ENCODE results near the gene ETS1.

ETS1 gene

DNA sequence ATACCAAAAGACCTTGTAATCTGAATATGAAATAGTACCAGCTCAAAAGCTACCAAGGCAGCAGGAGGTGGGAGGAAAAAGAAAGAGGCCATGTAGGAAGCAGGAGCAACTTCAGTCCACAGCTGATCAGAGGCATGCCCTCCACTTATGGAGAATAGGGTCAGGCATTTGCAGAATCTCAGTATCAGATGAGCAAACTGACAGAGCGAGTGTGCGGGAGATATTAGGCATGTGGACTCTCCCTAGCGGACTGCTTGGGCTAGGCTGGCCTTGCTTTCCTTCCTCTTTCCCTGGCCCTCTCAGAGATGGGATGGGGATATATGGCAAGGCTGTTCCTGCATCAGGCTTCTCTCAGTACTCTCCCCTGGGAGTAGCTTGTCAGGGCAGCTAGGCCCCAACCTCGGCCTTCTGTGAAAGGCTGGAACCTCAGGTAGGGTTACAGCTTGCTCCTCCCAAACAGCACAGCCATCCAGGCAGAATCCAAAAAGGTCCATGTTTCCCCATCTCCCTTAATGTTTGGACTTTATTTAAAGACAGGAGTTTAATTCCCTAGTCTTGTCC, 37.0 kb downstream of the ETS1 start:
- Histone ChIP-seq H3K4me3 (ENCODE audit: low read depth, low read length) (no peak overlapping the region), H3K9me3 (ENCODE audit: control insufficient read depth, insufficient read depth, low read length) (no peaks in the 10 kb centered on the region), H3K4me1 (ENCODE audit: control insufficient read depth, insufficient read depth, low read length) (peaks cover 16% of the 10 kb centered on the region), H3K9ac (ENCODE audit: low read depth, low read length) (no peak overlapping the region), H3K36me3 (ENCODE audit: control insufficient read depth, insufficient read depth, low read length) (peaks cover 24% of the 10 kb centered on the region), H3K27ac (ENCODE audit: low read depth, low read length) (no peak overlapping the region), H3K27me3 (ENCODE audit: control insufficient read depth, insufficient read depth, low read length) (peaks cover 74% of the 10 kb centered on the region)

DNA sequence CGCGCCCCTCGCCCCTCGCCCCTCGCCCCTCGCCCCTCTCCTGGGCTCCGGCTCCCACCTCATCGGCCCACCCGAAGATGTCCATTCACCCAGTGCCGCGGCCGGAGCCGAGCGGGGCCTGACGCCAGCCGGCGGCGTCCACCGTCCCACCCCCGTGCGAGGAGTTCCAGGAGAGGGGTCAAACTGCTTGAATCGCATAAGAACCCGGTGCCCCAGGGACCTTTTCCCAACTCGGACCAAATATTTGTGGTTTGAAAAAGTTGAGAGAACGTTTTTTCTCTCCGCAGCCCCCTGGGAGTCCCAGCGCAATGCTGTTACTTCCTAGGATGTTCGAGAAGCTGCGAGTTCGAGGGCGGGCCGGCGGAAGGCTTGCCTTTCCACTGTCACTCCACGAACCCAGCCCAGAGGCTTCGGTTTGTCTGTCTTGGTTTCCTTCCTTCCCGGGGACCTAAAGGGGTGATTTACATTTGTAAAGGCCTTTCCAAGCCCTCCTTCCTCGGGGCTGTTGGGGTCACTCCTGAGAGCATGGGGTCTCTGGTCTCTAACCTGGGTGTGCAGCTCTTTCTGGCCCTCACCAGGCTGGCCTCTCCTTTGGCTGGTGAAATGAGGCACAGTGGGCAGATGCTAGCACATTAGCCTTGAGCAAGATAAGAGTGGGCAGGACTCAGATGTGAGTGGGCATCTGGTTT, 38.0 kb downstream of the ETS1 start:
- Histone ChIP-seq H3K36me3 (ENCODE audit: control insufficient read depth, insufficient read depth, low read length) (peaks cover 15% of the 10 kb centered on the region; the same call in 1 of the 2 replicates), H3K27me3 (ENCODE audit: control insufficient read depth, insufficient read depth, low read length) (peaks cover 74% of the 10 kb centered on the region), H3K9ac (ENCODE audit: low read depth, low read length) (no peak overlapping the region), H3K4me1 (ENCODE audit: control insufficient read depth, insufficient read depth, low read length) (peaks cover 20% of the 10 kb centered on the region), H3K9me3 (ENCODE audit: control insufficient read depth, insufficient read depth, low read length) (no peaks in the 10 kb centered on the region), H3K27ac (ENCODE audit: low read depth, low read length) (no peak overlapping the region), H3K4me3 (ENCODE audit: low read depth, low read length) (peak overlapping the region; percentile 52)

GRCh38 chr11:128548649-128549255, 38.6 kb downstream of the ETS1 start:
- H3K4me1 ChIP-seq (ENCODE audit: control insufficient read depth, insufficient read depth, low read length): peaks cover 21% of the 10 kb centered on the region
- peaks cover 74% of the 10 kb centered on the region for H3K27me3 ChIP-seq (ENCODE audit: control insufficient read depth, insufficient read depth, low read length)
- no peak overlapping the region for H3K9ac ChIP-seq (ENCODE audit: low read depth, low read length)
- H3K27ac ChIP-seq (ENCODE audit: low read depth, low read length): no peak overlapping the region
- H3K36me3 ChIP-seq (ENCODE audit: control insufficient read depth, insufficient read depth, low read length): peaks cover 14% of the 10 kb centered on the region; the same call in 1 of the 2 replicates
- H3K9me3 ChIP-seq (ENCODE audit: control insufficient read depth, insufficient read depth, low read length): no peaks in the 10 kb centered on the region
- H3K4me3 ChIP-seq (ENCODE audit: low read depth, low read length): peak overlapping the region; percentile 52

DNA sequence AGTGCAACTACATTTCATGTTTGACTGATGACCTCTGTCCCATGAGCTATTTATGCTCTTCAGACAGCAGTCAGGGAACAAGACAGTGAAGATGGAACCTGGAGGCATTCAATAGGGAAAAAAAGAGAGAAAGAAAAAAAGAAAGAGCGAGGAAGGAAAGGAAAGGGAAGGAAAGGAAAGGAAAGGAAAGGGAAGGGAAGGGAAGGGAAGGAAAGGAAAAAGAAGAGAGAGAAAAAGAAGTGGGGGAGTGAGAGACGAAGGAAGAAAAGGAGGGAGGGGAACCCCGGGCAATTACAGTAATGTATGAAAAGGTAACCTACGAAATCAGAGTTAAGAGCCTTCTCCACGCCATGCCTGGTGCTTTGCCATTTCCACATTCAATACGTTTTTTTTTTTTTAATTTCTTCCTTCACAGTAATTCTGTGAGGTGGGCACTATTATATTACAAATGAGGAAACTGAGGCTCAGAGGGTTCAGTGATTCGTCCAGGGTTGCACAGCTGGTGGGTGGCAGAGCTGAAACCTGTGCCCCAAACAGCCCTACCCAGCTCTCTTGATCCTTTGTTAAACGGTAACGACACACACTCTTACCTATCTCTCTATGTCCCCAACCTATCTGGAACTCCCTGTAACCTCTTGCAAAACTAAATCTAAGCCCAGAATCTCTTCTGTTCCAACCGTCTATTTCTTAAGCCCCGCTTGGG, 39.3 kb downstream of the ETS1 start:
- Histone ChIP-seq H3K4me1 (ENCODE audit: control insufficient read depth, insufficient read depth, low read length) (peaks cover 21% of the 10 kb centered on the region), H3K27ac (ENCODE audit: low read depth, low read length) (no peak overlapping the region), H3K4me3 (ENCODE audit: low read depth, low read length) (peak overlapping the region; percentile 52), H3K9me3 (ENCODE audit: control insufficient read depth, insufficient read depth, low read length) (no peaks in the 10 kb centered on the region), H3K36me3 (ENCODE audit: control insufficient read depth, insufficient read depth, low read length) (peaks cover 14% of the 10 kb centered on the region; the same call in 1 of the 2 replicates), H3K9ac (ENCODE audit: low read depth, low read length) (no peak overlapping the region), H3K27me3 (ENCODE audit: control insufficient read depth, insufficient read depth, low read length) (peaks cover 71% of the 10 kb centered on the region)

- Histone ChIP-seq H3K4me1 (ENCODE audit: control insufficient read depth, insufficient read depth, low read length) (peaks cover 21% of the 10 kb centered on the region), H3K9me3 (ENCODE audit: control insufficient read depth, insufficient read depth, low read length) (no peaks in the 10 kb centered on the region), H3K27ac (ENCODE audit: low read depth, low read length) (no peak overlapping the region), H3K27me3 (ENCODE audit: control insufficient read depth, insufficient read depth, low read length) (peaks cover 59% of the 10 kb centered on the region), H3K4me3 (ENCODE audit: low read depth, low read length) (no peak overlapping the region), H3K36me3 (ENCODE audit: control insufficient read depth, insufficient read depth, low read length) (peaks cover 2% of the 10 kb centered on the region; the same call in 1 of the 2 replicates), H3K9ac (ENCODE audit: low read depth, low read length) (no peak overlapping the region)
Measured at GRCh38 chr11:128546916-128547315, 40.4 kb downstream of the ETS1 start.

- peaks cover 7% of the 10 kb centered on the region for H3K4me1 ChIP-seq (ENCODE audit: control insufficient read depth, insufficient read depth, low read length)
- H3K36me3 ChIP-seq (ENCODE audit: control insufficient read depth, insufficient read depth, low read length): no peaks in the 10 kb centered on the region
- no peaks in the 10 kb centered on the region for H3K9me3 ChIP-seq (ENCODE audit: control insufficient read depth, insufficient read depth, low read length)
- H3K27ac ChIP-seq (ENCODE audit: low read depth, low read length): no peak overlapping the region
- H3K9ac ChIP-seq (ENCODE audit: low read depth, low read length): no peak overlapping the region
- no peak overlapping the region for H3K4me3 ChIP-seq (ENCODE audit: low read depth, low read length)
- H3K27me3 ChIP-seq (ENCODE audit: control insufficient read depth, insufficient read depth, low read length): peaks cover 38% of the 10 kb centered on the region
Measured at GRCh38 chr11:128544471-128545051, 42.8 kb downstream of the ETS1 start.

DNA sequence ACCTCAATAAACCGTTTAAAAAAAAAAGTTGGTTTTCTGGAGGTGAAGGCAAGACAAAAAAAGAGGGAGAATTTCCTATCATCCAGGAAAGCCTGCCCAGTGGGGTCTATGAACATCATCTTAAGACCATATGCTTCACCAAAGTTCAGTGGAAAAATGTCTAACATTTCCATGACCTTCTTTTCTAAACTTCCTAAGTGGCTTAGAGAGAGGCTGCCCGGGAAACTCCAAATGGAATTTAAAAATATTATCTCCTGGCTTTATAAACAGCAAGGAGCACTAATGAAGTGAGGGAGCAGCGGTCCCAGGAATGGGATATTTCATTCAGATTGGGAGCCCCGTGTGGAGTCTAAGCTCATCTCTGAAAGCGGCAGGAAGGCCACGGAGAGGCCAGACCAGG, 46.9 kb downstream of the ETS1 start:
- no peaks in the 10 kb centered on the region for H3K36me3 ChIP-seq (ENCODE audit: control insufficient read depth, insufficient read depth, low read length)
- H3K27me3 ChIP-seq (ENCODE audit: control insufficient read depth, insufficient read depth, low read length): 0 out of 2 replicates have a peak, but pooled peaks cover 8% of the 10 kb centered on the region
- H3K27ac ChIP-seq (ENCODE audit: low read depth, low read length): no peak overlapping the region
- H3K4me1 ChIP-seq (ENCODE audit: control insufficient read depth, insufficient read depth, low read length): peaks cover 5% of the 10 kb centered on the region
- H3K9me3 ChIP-seq (ENCODE audit: control insufficient read depth, insufficient read depth, low read length): no peaks in the 10 kb centered on the region
- H3K4me3 ChIP-seq (ENCODE audit: low read depth, low read length): no peak overlapping the region
- H3K9ac ChIP-seq (ENCODE audit: low read depth, low read length): no peak overlapping the region

- Histone ChIP-seq H3K9me3 (ENCODE audit: control insufficient read depth, insufficient read depth, low read length) (no peaks in the 10 kb centered on the region), H3K9ac (ENCODE audit: low read depth, low read length) (no peak overlapping the region), H3K27ac (ENCODE audit: low read depth, low read length) (no peak overlapping the region), H3K27me3 (ENCODE audit: control insufficient read depth, insufficient read depth, low read length) (peaks cover 21% of the 10 kb centered on the region), H3K4me1 (ENCODE audit: control insufficient read depth, insufficient read depth, low read length) (peaks cover 25% of the 10 kb centered on the region), H3K36me3 (ENCODE audit: control insufficient read depth, insufficient read depth, low read length) (no peaks in the 10 kb centered on the region), H3K4me3 (ENCODE audit: low read depth, low read length) (no peak overlapping the region)
Measured at GRCh38 chr11:128536506-128536905, 50.9 kb downstream of the ETS1 start.

DNA sequence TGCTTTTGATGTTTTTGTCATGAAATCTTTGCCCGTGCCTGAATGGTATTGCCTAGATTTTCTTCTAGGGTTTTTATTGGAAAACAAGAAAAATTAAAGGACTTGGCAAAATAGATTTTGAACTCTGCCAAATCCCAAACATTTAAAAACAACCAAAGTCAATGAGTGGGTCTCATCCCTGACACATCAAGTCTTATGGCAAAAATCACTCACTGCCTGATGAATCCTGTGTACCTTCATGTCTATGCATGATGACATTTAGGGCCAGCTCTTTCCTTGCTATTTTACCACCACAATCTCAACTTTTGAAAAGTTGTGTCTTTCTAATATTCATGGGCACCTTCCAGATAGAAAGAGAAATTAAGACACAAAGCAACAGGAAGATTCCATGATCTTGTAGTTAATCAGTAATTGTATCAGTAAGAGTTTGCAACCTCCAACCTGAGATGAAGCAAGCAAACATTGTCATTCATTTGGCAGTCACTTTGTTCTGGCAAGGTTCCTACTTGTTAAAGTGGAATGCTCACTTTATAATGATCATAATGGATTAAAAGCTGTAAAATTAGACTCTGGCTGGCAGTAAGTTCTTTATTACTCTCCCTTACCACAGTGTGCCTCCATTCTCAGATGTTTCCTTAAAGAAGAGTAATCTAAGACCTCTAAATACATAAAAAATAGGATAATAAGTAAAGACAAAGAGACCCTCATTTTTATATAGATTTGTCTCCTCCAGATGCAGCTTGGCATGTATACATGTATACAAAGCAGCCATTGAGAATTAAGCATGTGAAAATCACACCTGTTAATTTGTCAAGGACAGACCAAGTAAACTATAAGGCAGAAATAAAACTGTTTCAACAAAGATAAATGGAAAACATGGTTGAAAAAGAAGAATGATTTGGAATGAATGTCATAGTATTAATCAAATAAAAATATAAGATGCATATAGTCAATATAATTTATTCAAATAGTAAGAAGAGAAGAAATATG, 51.6 kb downstream of the ETS1 start:
- H3K4me3 ChIP-seq (ENCODE audit: low read depth, low read length): no peak overlapping the region
- peaks cover 29% of the 10 kb centered on the region for H3K27me3 ChIP-seq (ENCODE audit: control insufficient read depth, insufficient read depth, low read length)
- peaks cover 25% of the 10 kb centered on the region for H3K4me1 ChIP-seq (ENCODE audit: control insufficient read depth, insufficient read depth, low read length)
- H3K9ac ChIP-seq (ENCODE audit: low read depth, low read length): no peak overlapping the region
- no peak overlapping the region for H3K27ac ChIP-seq (ENCODE audit: low read depth, low read length)
- H3K36me3 ChIP-seq (ENCODE audit: control insufficient read depth, insufficient read depth, low read length): no peaks in the 10 kb centered on the region
- no peaks in the 10 kb centered on the region for H3K9me3 ChIP-seq (ENCODE audit: control insufficient read depth, insufficient read depth, low read length)

DNA sequence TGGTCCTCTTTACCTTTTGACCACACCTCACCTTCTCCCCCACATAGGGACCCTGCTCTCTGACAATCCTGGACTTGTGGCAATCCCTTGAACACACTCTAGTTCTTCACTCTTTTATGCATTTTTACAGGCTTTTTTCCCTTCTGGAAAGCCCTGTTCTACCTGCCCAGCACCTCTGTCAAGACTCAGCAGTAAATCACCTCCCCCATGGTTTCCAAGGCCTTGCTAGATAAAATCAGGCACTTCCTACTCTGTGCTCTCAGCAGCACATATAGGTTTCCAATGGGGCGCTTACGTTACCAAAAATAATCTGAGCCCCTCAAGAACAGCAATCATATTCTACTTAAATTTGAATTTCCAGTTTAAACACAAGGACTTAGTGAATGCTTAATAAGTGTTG, 53.9 kb downstream of the ETS1 start:
- Histone ChIP-seq H3K27ac (ENCODE audit: low read depth, low read length) (no peak overlapping the region), H3K27me3 (ENCODE audit: control insufficient read depth, insufficient read depth, low read length) (peaks cover 44% of the 10 kb centered on the region), H3K9ac (ENCODE audit: low read depth, low read length) (no peak overlapping the region), H3K36me3 (ENCODE audit: control insufficient read depth, insufficient read depth, low read length) (no peaks in the 10 kb centered on the region), H3K4me3 (ENCODE audit: low read depth, low read length) (peak overlapping the region; percentile 23), H3K9me3 (ENCODE audit: control insufficient read depth, insufficient read depth, low read length) (no peaks in the 10 kb centered on the region), H3K4me1 (ENCODE audit: control insufficient read depth, insufficient read depth, low read length) (peaks cover 27% of the 10 kb centered on the region)

Measured in HUES48 (cell line).